GM19452 (cell line): Measurements from ENCODE around the gene ACVR2A.

Source experiments
- ATAC-seq: cut with Tn5 transposase; IDR thresholded peaks from one replicate; pipeline ENCODE4 v1.9.1; 2021; ENCODE audit not compliant: unreplicated experiment

The ACVR2A gene

GRCh38 chr2:147854557-147855134, 9.8 kb downstream of the ACVR2A start:
- ATAC-seq: no peak

GRCh38 chr2:147855316-147855715, 10.5 kb downstream of the ACVR2A start:
- no peak for ATAC-seq

GRCh38 chr2:147855977-147856376, 11.1 kb downstream of the ACVR2A start:
- no peak for ATAC-seq

GRCh38 chr2:147860009-147860408, 15.2 kb downstream of the ACVR2A start:
- no peak for ATAC-seq

GRCh38 chr2:147862859-147863516, 18.2 kb downstream of the ACVR2A start:
- ATAC-seq: no peak

GRCh38 chr2:147863835-147864234, 19.0 kb downstream of the ACVR2A start:
- no peak for ATAC-seq

- no peak for ATAC-seq
Measured at GRCh38 chr2:147865560-147865959, 20.7 kb downstream of the ACVR2A start.

GRCh38 chr2:147867050-147867449, 22.2 kb downstream of the ACVR2A start:
- no peak for ATAC-seq

GRCh38 chr2:147869934-147870333, 25.1 kb downstream of the ACVR2A start:
- ATAC-seq: no peak

- no peak for ATAC-seq
Measured at GRCh38 chr2:147872967-147873366, 28.1 kb downstream of the ACVR2A start.

- ATAC-seq: no peak
Measured at GRCh38 chr2:147873859-147874483, 29.1 kb downstream of the ACVR2A start.

GRCh38 chr2:147879846-147880245, 35.0 kb downstream of the ACVR2A start:
- no peak for ATAC-seq

- ATAC-seq: no peak
Measured at GRCh38 chr2:147882631-147883030, 37.8 kb downstream of the ACVR2A start.

GRCh38 chr2:147884830-147885229, 40.0 kb downstream of the ACVR2A start:
- ATAC-seq: no peak

GRCh38 chr2:147886136-147886535, 41.3 kb downstream of the ACVR2A start:
- no peak for ATAC-seq

GRCh38 chr2:147888680-147889079, 43.9 kb downstream of the ACVR2A start:
- ATAC-seq: no peak

- ATAC-seq: no peak
Measured at GRCh38 chr2:147904051-147904450, 59.2 kb downstream of the ACVR2A start.

- no peak for ATAC-seq
Measured at GRCh38 chr2:147909178-147909577, 64.3 kb downstream of the ACVR2A start.

- no peak for ATAC-seq
Measured at GRCh38 chr2:147910990-147911473, 66.2 kb downstream of the ACVR2A start.

GRCh38 chr2:147913701-147914480, 69.1 kb downstream of the ACVR2A start:
- ATAC-seq: no peak

GRCh38 chr2:147916067-147916466, 71.2 kb downstream of the ACVR2A start:
- no peak for ATAC-seq

GRCh38 chr2:147916723-147917122, 71.9 kb downstream of the ACVR2A start:
- no peak for ATAC-seq
